ENCODE data around the gene BEAN1.

DNA sequence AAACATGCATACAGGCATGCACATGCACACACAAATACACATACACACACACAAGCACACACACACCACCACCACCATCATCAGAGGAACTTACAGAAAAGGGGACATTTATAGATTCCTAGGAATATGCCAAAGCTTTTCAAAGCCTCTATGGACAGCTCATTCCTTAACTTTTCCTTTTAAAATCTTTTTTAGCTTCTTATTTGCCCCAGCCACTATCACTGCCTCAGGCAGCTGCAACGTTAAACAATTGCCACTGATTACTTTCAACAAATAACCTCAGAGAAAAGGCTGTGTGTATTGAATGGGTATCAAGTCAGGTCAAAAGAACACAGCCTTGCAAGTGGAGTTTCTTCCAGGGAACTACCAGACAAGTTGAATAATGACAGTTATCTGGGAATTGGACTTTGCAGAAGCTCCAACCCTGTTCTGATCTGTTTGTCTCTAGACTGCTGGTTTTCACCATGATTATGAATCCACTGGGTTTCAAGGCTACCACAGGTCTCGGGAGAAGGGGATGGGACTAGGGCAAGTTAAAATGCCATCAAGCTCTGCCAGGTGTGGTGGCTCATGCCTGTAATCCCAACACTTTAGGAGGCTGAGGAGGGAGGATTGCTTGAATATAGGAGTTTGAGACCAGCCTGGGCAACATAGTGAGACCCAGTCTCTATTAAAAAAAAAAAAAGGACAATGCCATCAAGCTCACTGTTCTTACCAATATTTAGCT, 21.9 kb upstream of the BEAN1 start:
- TF ChIP-seq POLR2A (IDR thresholded peaks at IDR 0.05): no peak
- TF ChIP-seq, protein P1, sequence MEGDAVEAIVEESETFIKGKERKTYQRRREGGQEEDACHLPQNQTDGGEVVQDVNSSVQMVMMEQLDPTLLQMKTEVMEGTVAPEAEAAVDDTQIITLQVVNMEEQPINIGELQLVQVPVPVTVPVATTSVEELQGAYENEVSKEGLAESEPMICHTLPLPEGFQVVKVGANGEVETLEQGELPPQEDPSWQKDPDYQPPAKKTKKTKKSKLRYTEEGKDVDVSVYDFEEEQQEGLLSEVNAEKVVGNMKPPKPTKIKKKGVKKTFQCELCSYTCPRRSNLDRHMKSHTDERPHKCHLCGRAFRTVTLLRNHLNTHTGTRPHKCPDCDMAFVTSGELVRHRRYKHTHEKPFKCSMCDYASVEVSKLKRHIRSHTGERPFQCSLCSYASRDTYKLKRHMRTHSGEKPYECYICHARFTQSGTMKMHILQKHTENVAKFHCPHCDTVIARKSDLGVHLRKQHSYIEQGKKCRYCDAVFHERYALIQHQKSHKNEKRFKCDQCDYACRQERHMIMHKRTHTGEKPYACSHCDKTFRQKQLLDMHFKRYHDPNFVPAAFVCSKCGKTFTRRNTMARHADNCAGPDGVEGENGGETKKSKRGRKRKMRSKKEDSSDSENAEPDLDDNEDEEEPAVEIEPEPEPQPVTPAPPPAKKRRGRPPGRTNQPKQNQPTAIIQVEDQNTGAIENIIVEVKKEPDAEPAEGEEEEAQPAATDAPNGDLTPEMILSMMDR (IDR thresholded peaks at IDR 0.05): no peak

Data from esophagus squamous epithelium (tissue), 4 donors.